ENCODE measurements around the gene SMIM29.
"Not testable (repeated sequence)": the region's sequence is repeated elsewhere in the genome, so short reads cannot be mapped to it uniquely, and the experiment has no call there.

The SMIM29 gene

GRCh38 chr6:34267746-34268145 lies 18.9 kb upstream of the SMIM29 start:
- FAIRE-seq, result no peak

DNA sequence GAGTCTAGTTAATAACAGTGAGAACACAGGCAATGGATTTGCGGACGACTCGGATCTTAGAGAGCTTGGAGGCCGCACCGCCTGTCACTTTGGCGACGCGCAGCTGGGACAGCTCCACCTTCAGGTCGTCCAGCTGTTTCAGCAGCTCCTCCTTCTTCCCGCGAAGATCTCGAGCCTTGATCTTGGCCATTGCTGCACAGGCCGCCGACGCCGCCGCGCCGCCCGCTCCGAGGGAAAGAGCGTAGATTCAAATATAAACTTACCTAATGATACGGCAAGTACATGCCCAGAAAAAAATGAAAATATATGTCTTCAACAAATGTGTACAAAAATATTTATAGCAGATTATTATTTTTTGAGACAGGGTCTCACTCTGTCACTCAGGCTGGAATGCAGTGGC lies 14.7 kb upstream of the SMIM29 start:
- FAIRE-seq, result not testable (repeated sequence)

DNA sequence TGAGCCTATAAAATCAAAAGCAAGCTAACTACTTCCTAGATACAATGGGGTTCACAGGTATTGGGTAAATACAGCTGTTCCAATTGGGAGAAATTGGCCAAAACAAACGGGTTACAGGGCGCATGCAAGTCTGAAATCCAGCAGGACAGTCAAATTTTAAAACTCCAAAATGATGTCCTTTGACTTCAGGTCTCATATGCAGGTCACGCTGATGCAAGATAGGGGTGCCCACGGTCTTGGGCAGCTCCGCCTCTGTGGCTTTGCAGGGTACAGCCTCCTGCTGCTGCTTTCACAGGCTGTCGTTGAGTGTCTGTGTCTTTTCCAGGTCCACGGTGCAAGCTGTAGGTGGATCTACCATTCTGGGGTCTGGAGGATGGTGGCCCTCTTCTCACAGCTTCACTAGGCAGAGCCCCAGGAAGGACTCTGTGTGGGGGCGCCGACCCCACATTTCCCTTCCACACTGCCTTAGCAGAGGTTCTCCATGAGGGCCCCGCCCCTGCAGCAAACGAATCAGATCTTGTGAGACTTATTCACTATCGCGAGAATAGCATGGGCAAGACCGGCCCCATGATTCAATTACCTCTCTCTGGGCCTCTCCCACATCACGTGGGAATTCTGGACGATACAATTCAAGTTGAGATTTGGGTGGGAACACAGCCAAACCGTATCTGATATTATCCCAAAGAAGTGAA lies 11.9 kb upstream of the SMIM29 start:
- FAIRE-seq, result no peak

- FAIRE-seq, result no peak
Observed at GRCh38 chr6:34259529-34260069, 10.8 kb upstream of the SMIM29 start.

DNA sequence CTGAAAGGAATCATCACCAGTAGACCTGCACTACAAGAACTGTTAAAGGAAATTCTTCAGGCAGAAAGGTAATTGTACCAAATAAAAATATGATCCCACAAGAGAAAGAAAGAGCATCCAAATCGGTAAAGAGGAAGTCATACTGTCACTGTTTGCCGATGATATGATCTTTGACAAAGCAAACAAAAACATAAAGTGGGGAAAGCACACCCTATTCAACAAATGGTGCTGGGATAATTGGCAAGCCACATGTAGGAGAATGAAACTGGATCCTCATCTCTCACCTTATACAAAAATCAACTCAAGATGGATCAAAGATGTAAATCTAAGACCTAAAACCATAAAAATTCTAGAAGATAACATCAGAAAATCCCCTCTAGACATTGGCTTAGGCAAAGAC lies 3.6 kb upstream of the SMIM29 start:
- not testable (repeated sequence) for FAIRE-seq

DNA sequence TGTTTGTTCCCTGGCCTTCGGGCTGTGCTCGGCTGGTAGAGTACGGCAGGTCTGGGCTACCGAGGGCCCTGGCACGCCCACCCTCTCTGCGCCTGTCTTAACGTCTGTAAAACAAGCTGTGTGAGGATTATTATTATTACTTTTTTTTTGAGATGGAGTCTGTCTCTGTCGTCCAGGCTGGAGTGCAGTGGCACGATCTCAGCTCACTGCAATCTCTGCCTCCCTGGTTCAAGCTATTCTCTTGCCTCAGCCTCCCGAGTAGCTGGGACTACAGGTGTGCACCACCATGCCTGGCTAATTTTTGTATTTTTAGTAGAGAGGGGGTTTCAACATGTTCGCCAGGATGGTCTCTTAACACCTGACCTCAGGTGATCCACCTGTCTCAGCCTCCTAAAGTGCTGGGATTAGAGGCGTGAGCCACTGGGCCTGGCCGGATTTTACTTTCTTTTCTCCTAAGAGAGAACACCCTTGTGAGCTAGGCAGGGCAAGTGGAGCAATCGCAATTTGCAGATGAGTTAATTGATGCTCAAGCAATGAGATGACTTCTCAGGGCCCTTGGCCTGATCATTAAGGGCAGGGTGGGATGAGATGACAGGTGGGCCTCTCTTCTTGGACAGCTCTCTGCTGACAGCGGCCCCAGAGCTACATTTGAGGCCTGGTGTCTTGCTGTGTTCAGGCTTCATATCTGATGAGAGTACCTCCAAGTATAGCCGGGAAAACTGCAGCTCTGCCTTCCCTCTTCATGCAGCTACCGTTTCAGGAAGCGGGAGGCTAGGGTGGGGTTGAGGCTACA lies 859 bp upstream of the SMIM29 start:
- FAIRE-seq, result no peak

- no peak for FAIRE-seq
Observed at GRCh38 chr6:34248198-34248726, 544 bp downstream of the SMIM29 start.

- FAIRE-seq, result no peak
Observed at GRCh38 chr6:34247481-34248197, 1.2 kb downstream of the SMIM29 start.

DNA sequence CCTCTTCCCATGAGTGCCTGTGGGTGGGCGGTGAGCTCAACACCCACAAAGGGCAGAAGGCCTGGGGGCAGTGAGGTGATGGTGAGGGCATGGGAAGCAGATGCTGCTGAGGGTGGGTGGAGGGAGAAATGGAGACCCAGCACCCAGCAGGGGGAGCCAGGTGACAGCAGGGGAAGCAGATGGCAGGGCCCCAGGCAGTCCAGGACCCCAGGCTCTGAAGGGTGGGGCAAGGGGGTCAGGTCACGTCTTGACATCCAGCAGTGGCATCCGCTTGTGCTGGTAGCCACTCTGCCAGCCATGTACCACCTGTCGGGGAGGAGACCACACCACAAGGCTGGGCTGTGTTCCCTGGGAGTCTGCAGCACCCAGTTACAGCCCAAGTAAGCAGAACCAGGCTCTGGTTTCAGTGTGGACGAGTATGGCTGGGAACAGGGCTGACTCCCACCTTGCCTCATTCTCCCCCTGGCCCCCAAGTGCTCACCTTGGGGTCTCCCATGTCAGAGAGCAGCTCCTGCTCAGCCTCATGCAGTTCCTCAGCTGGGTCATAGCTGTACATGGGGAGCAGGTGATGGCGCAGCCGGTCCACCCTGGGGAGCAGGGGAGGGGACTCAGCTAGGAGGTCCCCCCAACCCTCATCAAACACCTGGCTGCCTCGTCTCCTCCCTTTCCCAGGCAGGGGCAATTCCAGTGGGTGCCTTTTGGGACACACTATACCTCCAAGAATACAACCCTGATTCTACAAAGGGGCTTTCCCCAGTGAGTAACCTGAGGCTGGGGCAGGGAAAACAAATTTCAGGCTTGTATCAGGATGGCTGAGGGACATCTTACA lies 2.0 kb downstream of the SMIM29 start:
- FAIRE-seq, result no peak

DNA sequence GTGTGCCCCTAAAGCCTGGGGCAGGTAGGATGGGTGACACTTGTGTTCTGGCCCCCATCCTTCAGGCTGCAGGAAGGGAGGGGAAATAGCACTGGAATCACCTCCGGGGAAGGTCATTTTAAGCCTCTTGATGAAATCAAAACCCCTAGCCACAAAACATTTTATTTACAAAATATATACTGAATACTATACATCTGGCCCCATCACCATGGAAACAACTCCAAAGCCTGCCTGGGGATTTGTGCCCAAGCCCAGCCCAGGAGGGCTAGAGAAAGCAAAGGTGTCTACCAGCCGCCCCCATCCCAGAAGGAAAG lies 2.6 kb downstream of the SMIM29 start:
- no peak for FAIRE-seq

DNA sequence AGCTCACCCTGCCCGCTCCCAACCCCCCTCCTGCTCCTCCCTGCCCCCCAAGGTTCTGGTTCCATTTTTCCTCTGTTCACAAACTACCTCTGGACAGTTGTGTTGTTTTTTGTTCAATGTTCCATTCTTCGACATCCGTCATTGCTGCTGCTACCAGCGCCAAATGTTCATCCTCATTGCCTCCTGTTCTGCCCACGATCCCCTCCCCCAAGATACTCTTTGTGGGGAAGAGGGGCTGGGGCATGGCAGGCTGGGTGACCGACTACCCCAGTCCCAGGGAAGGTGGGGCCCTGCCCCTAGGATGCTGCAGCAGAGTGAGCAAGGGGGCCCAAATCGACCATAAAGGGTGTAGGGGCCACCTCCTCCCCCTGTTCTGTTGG lies 3.1 kb downstream of the SMIM29 start:
- FAIRE-seq, result not testable (repeated sequence)

DNA sequence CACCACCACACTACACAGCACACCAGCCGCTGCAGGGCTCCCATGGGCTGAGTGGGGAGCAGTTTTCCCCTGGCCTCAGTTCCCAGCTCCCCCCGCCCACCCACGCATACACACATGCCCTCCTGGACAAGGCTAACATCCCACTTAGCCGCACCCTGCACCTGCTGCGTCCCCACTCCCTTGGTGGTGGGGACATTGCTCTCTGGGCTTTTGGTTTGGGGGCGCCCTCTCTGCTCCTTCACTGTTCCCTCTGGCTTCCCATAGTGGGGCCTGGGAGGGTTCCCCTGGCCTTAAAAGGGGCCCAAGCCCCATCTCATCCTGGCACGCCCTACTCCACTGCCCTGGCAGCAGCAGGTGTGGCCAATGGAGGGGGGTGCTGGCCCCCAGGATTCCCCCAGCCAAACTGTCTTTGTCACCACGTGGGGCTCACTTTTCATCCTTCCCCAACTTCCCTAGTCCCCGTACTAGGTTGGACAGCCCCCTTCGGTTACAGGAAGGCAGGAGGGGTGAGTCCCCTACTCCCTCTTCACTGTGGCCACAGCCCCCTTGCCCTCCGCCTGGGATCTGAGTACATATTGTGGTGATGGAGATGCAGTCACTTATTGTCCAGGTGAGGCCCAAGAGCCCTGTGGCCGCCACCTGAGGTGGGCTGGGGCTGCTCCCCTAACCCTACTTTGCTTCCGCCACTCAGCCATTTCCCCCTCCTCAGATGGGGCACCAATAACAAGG lies 3.6 kb downstream of the SMIM29 start:
- not testable (repeated sequence) for FAIRE-seq

DNA sequence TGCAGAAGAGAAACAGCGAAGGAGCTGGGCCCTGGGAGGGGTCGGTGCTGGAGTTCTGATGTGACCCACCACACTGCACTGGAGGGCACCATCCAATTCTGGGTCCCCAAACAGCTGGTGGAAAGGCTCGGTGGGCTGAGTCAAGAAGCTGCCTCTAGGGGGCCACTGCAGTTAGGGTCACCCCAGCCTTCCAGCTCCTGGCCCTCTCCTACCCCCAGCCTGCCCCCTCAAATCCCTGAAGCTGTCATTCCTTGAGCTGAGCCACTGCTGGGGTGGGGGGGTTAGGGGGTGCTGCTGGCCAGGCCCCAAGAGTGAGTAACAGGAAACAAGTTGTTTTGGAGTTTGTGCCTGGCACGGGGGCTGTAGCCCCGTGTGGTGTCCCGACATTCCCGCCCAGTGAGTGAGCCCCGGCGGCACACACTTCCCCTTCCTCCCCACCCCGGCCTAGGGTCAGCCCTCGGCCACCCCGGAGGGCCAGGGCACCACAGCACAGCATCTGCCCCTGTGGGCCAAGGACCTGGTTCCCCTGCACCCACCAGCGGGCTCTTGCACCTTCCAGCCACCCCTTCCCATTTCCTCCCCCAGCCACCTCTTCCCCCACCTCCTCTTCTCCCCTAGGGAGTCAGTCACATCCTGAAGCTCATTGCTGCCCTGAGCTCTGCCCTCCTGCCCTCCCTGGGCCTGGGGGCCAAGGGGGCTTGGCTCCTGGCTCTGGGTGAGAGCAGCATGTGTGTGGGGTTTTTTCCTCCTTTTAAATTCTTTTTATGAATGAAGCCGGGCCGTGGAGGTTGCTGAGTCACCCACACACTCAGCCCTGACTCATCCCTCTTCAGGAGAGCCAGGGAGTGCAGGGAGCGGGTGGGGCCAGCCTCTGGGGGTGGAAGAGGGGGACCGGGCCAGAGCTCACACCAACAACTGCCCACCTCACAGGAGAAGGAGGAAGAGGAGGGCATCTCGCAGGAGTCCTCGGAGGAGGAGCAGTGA lies 4.6 kb downstream of the SMIM29 start:
- no peak for FAIRE-seq

- FAIRE-seq, result no peak
Observed at GRCh38 chr6:34243131-34243771, 5.6 kb downstream of the SMIM29 start.

GRCh38 chr6:34242252-34243130 lies 6.3 kb downstream of the SMIM29 start:
- FAIRE-seq, result no peak

GRCh38 chr6:34241351-34242215 lies 7.2 kb downstream of the SMIM29 start:
- FAIRE-seq, result no peak

- FAIRE-seq, result no peak
Observed at GRCh38 chr6:34240329-34241248, 8.2 kb downstream of the SMIM29 start.
